Lower leg skin (tissue), 4 donors: ENCODE measurements around the gene CLMN. TPM values are rescaled to one million over a fixed set of nuclear protein-coding genes. Genes with fewer than 3 reads are reported as not detected.

ENCODE experiments used
- DNase-seq, 2 donors: peaks; one replicate each; pipeline ENCODE4 v3.0.0-alpha.2; 2019; ENCODE audit warnings: low spot score in 2 of 2
- H3K4me3 ChIP-seq: fragments of 200-600 bp; sonication (generic); 2 replicates; pipeline ENCODE4 v1.5.1; 2017; ENCODE audit warnings: mild to moderate bottlenecking, low read depth; ENCODE audit not compliant: poor library complexity, severe bottlenecking
- CTCF ChIP-seq, 3 donors: fragments of 450-650 bp; IDR thresholded peaks; one replicate each; pipeline ENCODE4 v1.5.1; 2016; ENCODE audit warnings: antibody characterized with exemption in 3 of 3, mild to moderate bottlenecking in 3 of 3, moderate library complexity in 2 of 3
- POLR2A ChIP-seq, 2 donors: fragments of 450-650 bp; IDR thresholded peaks; one replicate each; pipeline ENCODE4 v1.6.1; 2016 to 2017; ENCODE audit warnings: antibody characterized with exemption in 2 of 2, mild to moderate bottlenecking in 1 of 2, moderate library complexity in 1 of 2
- WGBS, 2 donors: methylation state at CpG; one replicate each; pipeline ENCODE4 v1.1.5; 2018; 5-methylcytosine and 5-hydroxymethylcytosine counted together
- intact Hi-C: fragments of 100-400 bp; cut with DNase I; formaldehyde crosslinking; loops from one replicate; pipeline ENCODE4 v1.15.0; 2023; ENCODE audit warnings: low total_unique reads
- total RNA-seq, 4 donors: library from RNA; depleted of rRNA; stranded (reverse); fragments of >200 nt; gene quantifications; one replicate each; pipeline ENCODE4 v1.1.0, GENCODE V29; 2016

The CLMN gene
- total RNA-seq, 4 donors from 2014 or later: 5.6 to 7.6 (median 7.2) TPM

DNA sequence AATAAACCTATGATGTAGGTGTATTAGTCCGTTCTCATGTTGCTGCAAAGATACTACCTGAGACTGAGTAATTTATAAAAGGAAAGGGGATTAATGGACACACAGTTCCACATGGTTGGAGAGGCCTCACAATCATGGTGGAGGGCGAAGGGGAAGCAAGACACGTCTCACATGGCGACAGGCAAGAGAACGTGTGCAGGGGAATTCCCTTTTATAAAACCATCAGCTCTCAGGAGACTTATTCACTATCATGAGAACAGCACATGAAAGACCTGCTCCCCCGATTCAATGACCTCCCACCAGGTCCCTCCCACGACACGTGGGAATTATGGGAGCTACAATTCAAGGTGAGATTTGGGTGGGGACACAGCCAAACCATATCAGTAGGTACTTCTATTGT lies 103.7 kb downstream of the CLMN start:
- no peak for TF ChIP-seq CTCF (IDR thresholded peaks at IDR 0.05)
- no peak for TF ChIP-seq POLR2A (IDR thresholded peaks at IDR 0.05)
- 86 to 93% methylated on average over 8 of the region's 8 CpGs for WGBS, 2 donors

DNA sequence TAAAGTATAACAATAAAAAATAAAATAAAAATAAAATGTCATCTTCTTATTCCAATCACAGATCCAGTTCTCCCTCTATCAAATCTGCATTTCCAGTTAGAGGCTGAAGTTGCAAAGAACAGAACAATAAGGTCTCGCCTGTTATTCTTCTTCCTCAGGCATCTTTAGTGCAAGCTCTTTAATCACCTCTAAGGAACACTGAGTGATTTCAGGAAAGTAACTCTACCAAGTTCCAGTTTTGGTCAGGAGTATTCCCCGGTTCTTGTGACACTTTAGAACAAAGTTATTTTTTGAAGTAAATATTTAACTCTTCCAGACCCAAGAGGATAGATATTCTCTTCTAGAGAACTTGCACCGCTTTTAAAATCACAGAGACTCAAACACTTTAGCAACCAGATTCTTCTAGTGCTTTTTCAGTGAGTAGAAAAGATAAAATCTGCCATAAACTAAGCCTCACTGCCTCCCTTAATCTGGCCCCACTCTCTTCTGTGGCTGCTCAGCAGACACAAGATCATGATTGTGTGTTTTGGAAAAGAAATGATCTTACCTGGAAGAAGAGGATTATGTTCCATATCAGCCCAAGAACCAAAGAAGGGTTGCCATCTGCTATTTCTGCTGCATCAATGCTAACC lies 104.5 kb downstream of the CLMN start:
- WGBS, 2 donors: 79 to 81% methylated on average over 3 of the region's 3 CpGs
- intact Hi-C loops: no loop called here
- no peak overlapping the region for H3K4me3 ChIP-seq
- no peak for DNase-seq
- no peak for TF ChIP-seq POLR2A (IDR thresholded peaks at IDR 0.05)
- TF ChIP-seq CTCF (IDR thresholded peaks at IDR 0.05): no peak

More for the DNA sequence above, 103.7 kb downstream of the CLMN start:
- intact Hi-C loops: no loop called here
- no peak for DNase-seq
- no peak overlapping the region for H3K4me3 ChIP-seq

GRCh38 chr14:95213774-95214173 lies 105.9 kb downstream of the CLMN start:
- 95 to 97% methylated on average over 3 of the region's 3 CpGs for WGBS, 2 donors
- DNase-seq: no peak
- intact Hi-C loops: no loop called here
- H3K4me3 ChIP-seq: no peak overlapping the region
- TF ChIP-seq CTCF (IDR thresholded peaks at IDR 0.05) (no peak), POLR2A (IDR thresholded peaks at IDR 0.05) (no peak)

DNA sequence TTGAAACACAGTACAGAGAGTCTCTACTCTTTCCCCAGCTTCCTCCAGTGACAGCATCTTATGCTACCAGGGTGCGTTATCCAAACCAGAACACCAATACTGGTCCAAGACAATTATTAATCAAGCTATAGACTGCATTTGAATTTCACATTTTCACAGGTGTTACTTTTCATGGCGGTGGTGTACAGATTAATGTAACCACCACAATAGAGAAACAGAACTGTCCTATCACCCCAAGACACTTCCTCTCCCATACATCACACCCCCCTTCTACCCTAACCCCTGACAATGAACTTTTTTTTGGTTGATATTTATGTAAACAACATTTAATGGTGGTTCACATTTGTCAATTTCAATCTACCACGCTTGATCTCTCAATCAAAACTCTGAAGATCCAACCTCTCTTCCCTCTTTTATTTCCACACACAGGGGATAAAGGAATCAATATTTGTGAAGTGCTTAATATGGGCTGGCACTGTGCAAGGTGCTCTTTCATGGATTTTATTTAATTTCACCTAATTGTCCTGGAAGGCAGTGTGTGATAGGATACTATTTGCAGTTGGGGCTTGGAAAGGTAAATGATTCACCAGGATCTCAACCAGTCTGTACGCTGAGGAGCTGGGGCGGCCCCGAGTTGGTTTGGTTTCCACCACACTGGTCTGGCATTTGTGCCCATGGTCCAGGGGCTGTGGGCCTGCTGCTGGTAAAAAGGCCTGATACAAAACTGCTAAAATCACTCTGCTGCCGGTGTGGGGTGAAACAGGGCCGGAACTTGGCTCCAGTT lies 107.8 kb downstream of the CLMN start:
- intact Hi-C loops: no loop called here
- 93 to 96% methylated on average over 8 of the region's 8 CpGs for WGBS, 2 donors
- TF ChIP-seq CTCF (IDR thresholded peaks at IDR 0.05): no peak
- TF ChIP-seq POLR2A (IDR thresholded peaks at IDR 0.05): no peak
- no peak overlapping the region for H3K4me3 ChIP-seq
- peak in 1 of 2 donors; percentile 81 for DNase-seq

DNA sequence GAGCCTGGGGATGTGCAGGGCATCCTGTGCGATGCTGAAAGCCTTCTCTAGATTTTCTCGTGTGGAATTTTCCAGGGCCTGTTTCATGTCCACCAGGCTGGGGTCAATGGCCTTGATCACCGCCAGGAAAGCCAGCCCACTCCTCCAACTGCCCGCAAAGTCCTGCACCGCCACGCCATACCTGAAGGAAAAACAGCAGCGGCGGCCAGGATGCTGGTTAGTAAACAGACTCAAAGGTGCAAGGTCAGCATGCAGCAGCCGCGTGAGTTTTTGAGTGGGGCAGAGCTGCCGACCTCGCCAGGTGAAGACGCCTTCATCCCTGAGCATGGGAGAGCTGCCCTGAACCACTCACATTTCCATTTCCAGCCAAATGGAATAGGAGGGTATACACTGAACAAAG lies 109.0 kb downstream of the CLMN start:
- DNase-seq: no peak
- intact Hi-C loops: no loop called here
- TF ChIP-seq POLR2A (IDR thresholded peaks at IDR 0.05): no peak
- no peak for TF ChIP-seq CTCF (IDR thresholded peaks at IDR 0.05)
- WGBS, 2 donors: 91 to 96% methylated on average over 13 of the region's 13 CpGs
- no peak overlapping the region for H3K4me3 ChIP-seq
